GM18870 (cell line): Measurements from ENCODE around the gene DGKD.

Source experiments
- ATAC-seq: cut with Tn5 transposase; IDR thresholded peaks from one replicate; pipeline ENCODE4 v1.9.1; 2021; ENCODE audit warnings: moderate library complexity; ENCODE audit not compliant: unreplicated experiment

DGKD gene

GRCh38 chr2:233456111-233456510, 101.8 kb downstream of the DGKD start:
- ATAC-seq, result no peak

GRCh38 chr2:233456934-233457333, 102.6 kb downstream of the DGKD start:
- no peak for ATAC-seq

GRCh38 chr2:233457356-233457755, 103.1 kb downstream of the DGKD start:
- ATAC-seq, result no peak

- no peak for ATAC-seq
Observed at GRCh38 chr2:233458031-233458610, 103.8 kb downstream of the DGKD start.

GRCh38 chr2:233458826-233459225, 104.5 kb downstream of the DGKD start:
- ATAC-seq, result no peak

- no peak for ATAC-seq
Observed at GRCh38 chr2:233459426-233459825, 105.1 kb downstream of the DGKD start.

- no peak for ATAC-seq
Observed at GRCh38 chr2:233460726-233461441, 106.6 kb downstream of the DGKD start.

- no peak for ATAC-seq
Observed at GRCh38 chr2:233461481-233461891, 107.2 kb downstream of the DGKD start.

GRCh38 chr2:233462202-233462785, 108.0 kb downstream of the DGKD start:
- no peak for ATAC-seq

- ATAC-seq, result no peak
Observed at GRCh38 chr2:233462826-233463470, 108.7 kb downstream of the DGKD start.

GRCh38 chr2:233463586-233463985, 109.3 kb downstream of the DGKD start:
- ATAC-seq, result no peak

- ATAC-seq, result no peak
Observed at GRCh38 chr2:233464056-233464455, 109.8 kb downstream of the DGKD start.

- ATAC-seq, result no peak
Observed at GRCh38 chr2:233464531-233465240, 110.4 kb downstream of the DGKD start.

GRCh38 chr2:233466991-233467603, 112.8 kb downstream of the DGKD start:
- no peak for ATAC-seq

GRCh38 chr2:233468047-233468740, 113.9 kb downstream of the DGKD start:
- no peak for ATAC-seq

GRCh38 chr2:233468741-233469110, 114.4 kb downstream of the DGKD start:
- ATAC-seq, result no peak

- ATAC-seq, result no peak
Observed at GRCh38 chr2:233469261-233470010, 115.1 kb downstream of the DGKD start.

GRCh38 chr2:233470011-233470687, 115.9 kb downstream of the DGKD start:
- ATAC-seq, result no peak

- ATAC-seq, result no peak
Observed at GRCh38 chr2:233470839-233471238, 116.5 kb downstream of the DGKD start.
